HFFc6 (cell line): Measurements from ENCODE around the gene TNKS1BP1. TPM values are rescaled to one million over a fixed set of nuclear protein-coding genes. Genes with fewer than 3 reads are reported as not detected.

ENCODE experiments used
- DNase-seq: peaks from one replicate; pipeline ENCODE4 v3.0.0-alpha.2; 2018
- H3K27ac Mint-ChIP-seq: 2 replicates; pipeline ENCODE4 v1.8.0; 2020; ENCODE audit warnings: mild to moderate bottlenecking, mixed read lengths
- H3K27me3 Mint-ChIP-seq: 2 replicates; pipeline ENCODE4 v1.8.0; 2021; ENCODE audit warnings: mild to moderate bottlenecking, moderate library complexity, mixed read lengths; ENCODE audit not compliant: insufficient read depth
- H3K36me3 Mint-ChIP-seq: 2 replicates; pipeline ENCODE4 v1.8.0; 2021; ENCODE audit warnings: low read depth, mixed read lengths
- H3K4me1 Mint-ChIP-seq: 2 replicates; pipeline ENCODE4 v1.8.0; 2020; ENCODE audit warnings: low read depth, mixed read lengths
- H3K4me3 Mint-ChIP-seq: 2 replicates; pipeline ENCODE4 v1.8.0; 2020; ENCODE audit warnings: mild to moderate bottlenecking, moderate library complexity, mixed read lengths
- H3K9me3 Mint-ChIP-seq: 2 replicates; pipeline ENCODE4 v1.8.0; 2020; ENCODE audit warnings: mild to moderate bottlenecking, mixed read lengths
- CTCF ChIP-seq: fragments of 200-600 bp; sonication (generic); IDR thresholded peaks from 2 replicates; pipeline ENCODE4 v1.5.0; 2021; ENCODE audit warnings: antibody characterized with exemption, mild to moderate bottlenecking
- total RNA-seq, 6 experiments: library from RNA; stranded (reverse); fragmentation: NEBNext Ultra II Directional; extraction: Animal tissue kit (Norgen Biotek cat#: 25700); gene quantifications; 2 replicates in 1 of 6; 3 replicates in 5 of 6; pipeline ENCODE4 v1.2.3, GENCODE V29; 2021

TNKS1BP1 gene
- total RNA-seq, 6 experiments from 2014 or later = 118 to 134 (median 123) TPM

- Mint-ChIP-seq H3K4me1 (peaks cover 73% of the 10 kb centered on the region), H3K27ac (peak overlapping the region; percentile 97), H3K4me3 (peak overlapping the region; percentile 93), H3K9me3 (no peaks in the 10 kb centered on the region), H3K36me3 (peaks cover 32% of the 10 kb centered on the region), H3K27me3 (0 out of 2 replicates have a peak, but pooled peaks cover 5% of the 10 kb centered on the region)
- peak; percentile 98 for DNase-seq
- no peak; the same call in 1 of the 2 replicates for TF ChIP-seq CTCF
Measured at GRCh38 chr11:57322256-57323166, 2.2 kb downstream of the TNKS1BP1 start.

GRCh38 chr11:57321388-57322255, 3.1 kb downstream of the TNKS1BP1 start:
- peak overlapping the region; percentile 97 for H3K27ac Mint-ChIP-seq
- H3K36me3 Mint-ChIP-seq = peaks cover 23% of the 10 kb centered on the region
- 0 out of 2 replicates have a peak, but pooled peaks cover 5% of the 10 kb centered on the region for H3K27me3 Mint-ChIP-seq
- peaks cover 64% of the 10 kb centered on the region for H3K4me1 Mint-ChIP-seq
- H3K9me3 Mint-ChIP-seq = no peaks in the 10 kb centered on the region
- TF ChIP-seq CTCF = no peak
- DNase-seq = no peak
- H3K4me3 Mint-ChIP-seq = peak overlapping the region; percentile 93

- Mint-ChIP-seq H3K4me1 (peaks cover 57% of the 10 kb centered on the region), H3K36me3 (peaks cover 19% of the 10 kb centered on the region), H3K27ac (peak overlapping the region; percentile 97), H3K4me3 (peak overlapping the region; percentile 93), H3K9me3 (no peaks in the 10 kb centered on the region), H3K27me3 (0 out of 2 replicates have a peak, but pooled peaks cover 5% of the 10 kb centered on the region)
- TF ChIP-seq CTCF = no peak
- DNase-seq = no peak
Measured at GRCh38 chr11:57320719-57321387, 3.9 kb downstream of the TNKS1BP1 start.

- peaks cover 50% of the 10 kb centered on the region for H3K4me1 Mint-ChIP-seq
- H3K36me3 Mint-ChIP-seq = peaks cover 16% of the 10 kb centered on the region
- TF ChIP-seq CTCF = peak; percentile 23; the same call in 1 of the 2 replicates
- H3K4me3 Mint-ChIP-seq = no peak overlapping the region
- no peak for DNase-seq
- H3K27ac Mint-ChIP-seq = no peak overlapping the region
- no peaks in the 10 kb centered on the region for H3K9me3 Mint-ChIP-seq
- no peaks in the 10 kb centered on the region for H3K27me3 Mint-ChIP-seq
Measured at GRCh38 chr11:57320067-57320718, 4.6 kb downstream of the TNKS1BP1 start.

- TF ChIP-seq CTCF = no peak
- Mint-ChIP-seq H3K4me3 (peak overlapping the region; percentile 29; the same call in 1 of the 2 replicates), H3K27me3 (no peaks in the 10 kb centered on the region), H3K4me1 (peaks cover 43% of the 10 kb centered on the region), H3K9me3 (no peaks in the 10 kb centered on the region), H3K36me3 (peaks cover 16% of the 10 kb centered on the region), H3K27ac (peak overlapping the region; percentile 25; the same call in 1 of the 2 replicates)
- no peak for DNase-seq
Measured at GRCh38 chr11:57318178-57318577, 6.6 kb downstream of the TNKS1BP1 start.
